Measurements from ENCODE around the gene RAPGEF5. TPM values are rescaled to one million over a fixed set of nuclear protein-coding genes. Genes with fewer than 3 reads are reported as not detected.

Gene RAPGEF5
- total RNA-seq, 2 experiments from 2014 or later: 0.21 to 0.40 TPM

GRCh38 chr7:22317632-22318031 lies 39.3 kb downstream of the RAPGEF5 start:
- Mint-ChIP-seq H3K36me3 (ENCODE audit: low read depth) (no peaks in the 10 kb centered on the region), H3K4me3 (no peak overlapping the region), H3K27ac (no peak overlapping the region), H3K27me3 (ENCODE audit: low read depth) (peaks cover 2% of the 10 kb centered on the region), H3K9me3 (no peaks in the 10 kb centered on the region), H3K4me1 (ENCODE audit: low read depth) (no peaks in the 10 kb centered on the region)
- intact Hi-C loops (cut with micrococcal nuclease): no loop called here
- DNase-seq: no peak
- CTCF ChIA-PET: interaction anchor here (0.6 to 1.7 kb wide), 3 partner anchors 101 to 317 kb away, joined by 3 to 5 read pairs (median 5); no protein-coding TSS in a partner anchor

DNA sequence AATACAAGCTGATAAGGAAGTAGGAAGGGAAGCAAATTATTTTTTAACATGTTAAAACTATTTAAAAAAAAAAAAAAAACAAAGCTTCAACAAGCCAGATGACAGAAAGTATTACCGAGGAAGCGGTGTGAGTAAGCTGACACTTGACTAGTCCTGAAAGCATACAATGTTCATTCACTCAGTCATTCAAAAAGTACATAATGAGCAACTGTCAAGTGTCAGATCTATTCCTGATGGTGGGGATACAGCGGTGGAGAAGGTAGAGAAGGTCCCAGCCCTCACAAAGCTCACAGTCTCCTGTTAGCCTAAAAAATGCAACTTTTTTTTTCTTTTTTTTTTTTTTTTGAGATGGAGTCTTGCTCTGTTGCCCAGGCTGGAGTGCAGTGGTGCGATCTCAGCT lies 40.0 kb downstream of the RAPGEF5 start:
- no peak overlapping the region for H3K27ac Mint-ChIP-seq
- H3K4me3 Mint-ChIP-seq: no peak overlapping the region
- intact Hi-C loops (cut with micrococcal nuclease): no loop called here
- no peaks in the 10 kb centered on the region for H3K4me1 Mint-ChIP-seq (ENCODE audit: low read depth)
- H3K27me3 Mint-ChIP-seq (ENCODE audit: low read depth): peaks cover 2% of the 10 kb centered on the region
- no peaks in the 10 kb centered on the region for H3K36me3 Mint-ChIP-seq (ENCODE audit: low read depth)
- no peaks in the 10 kb centered on the region for H3K9me3 Mint-ChIP-seq
- DNase-seq: no peak
- CTCF ChIA-PET: interaction anchor here (0.7 to 1.7 kb wide), 2 partner anchors 100 to 207 kb away, joined by 3 to 5 read pairs; no protein-coding TSS in a partner anchor

GRCh38 chr7:22307816-22308215 lies 49.1 kb downstream of the RAPGEF5 start:
- CTCF ChIA-PET: interaction anchor here (0.7 to 2.5 kb wide), 2 partner anchors 197 to 416 kb away, joined by 3 to 8 read pairs; no protein-coding TSS in a partner anchor
- H3K4me1 Mint-ChIP-seq (ENCODE audit: low read depth): no peaks in the 10 kb centered on the region
- H3K27me3 Mint-ChIP-seq (ENCODE audit: low read depth): no peaks in the 10 kb centered on the region
- intact Hi-C loops (cut with micrococcal nuclease): no loop called here
- no peaks in the 10 kb centered on the region for H3K36me3 Mint-ChIP-seq (ENCODE audit: low read depth)
- H3K4me3 Mint-ChIP-seq: no peak overlapping the region
- H3K9me3 Mint-ChIP-seq: no peaks in the 10 kb centered on the region
- H3K27ac Mint-ChIP-seq: no peak overlapping the region
- no peak for DNase-seq

GRCh38 chr7:22305706-22306105 lies 51.2 kb downstream of the RAPGEF5 start:
- DNase-seq: no peak
- H3K4me1 Mint-ChIP-seq (ENCODE audit: low read depth): no peaks in the 10 kb centered on the region
- H3K27ac Mint-ChIP-seq: no peak overlapping the region
- H3K36me3 Mint-ChIP-seq (ENCODE audit: low read depth): no peaks in the 10 kb centered on the region
- no peaks in the 10 kb centered on the region for H3K27me3 Mint-ChIP-seq (ENCODE audit: low read depth)
- no peak overlapping the region for H3K4me3 Mint-ChIP-seq
- intact Hi-C loops (cut with micrococcal nuclease): no loop called here
- H3K9me3 Mint-ChIP-seq: no peaks in the 10 kb centered on the region
- CTCF ChIA-PET: no interaction called here

GRCh38 chr7:22302951-22303423 lies 54.0 kb downstream of the RAPGEF5 start:
- Mint-ChIP-seq H3K27me3 (ENCODE audit: low read depth) (peaks cover 1% of the 10 kb centered on the region), H3K4me1 (ENCODE audit: low read depth) (no peaks in the 10 kb centered on the region), H3K4me3 (no peak overlapping the region), H3K9me3 (no peaks in the 10 kb centered on the region), H3K36me3 (ENCODE audit: low read depth) (no peaks in the 10 kb centered on the region), H3K27ac (no peak overlapping the region)
- CTCF ChIA-PET: no interaction called here
- intact Hi-C loops (cut with micrococcal nuclease): no loop called here
- no peak for DNase-seq

DNA sequence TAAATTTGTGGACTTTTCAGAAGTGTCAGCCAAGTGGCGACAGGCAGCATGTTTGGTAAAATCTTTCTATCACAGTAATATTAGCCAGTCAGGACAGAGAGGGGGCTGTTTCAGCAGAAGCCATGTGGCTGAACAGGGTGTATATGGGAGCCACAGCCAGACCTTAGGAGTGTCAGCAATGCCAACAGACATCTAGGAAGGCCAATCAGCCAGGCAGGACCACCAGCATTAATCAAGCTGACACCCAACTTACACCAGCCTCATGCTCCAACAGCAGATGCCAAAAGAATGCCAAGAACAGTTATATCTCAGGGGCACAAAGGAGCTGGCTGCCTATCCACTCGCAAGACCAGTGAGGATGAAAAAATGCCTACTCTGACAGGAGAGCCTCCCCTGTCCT lies 54.8 kb downstream of the RAPGEF5 start:
- no peaks in the 10 kb centered on the region for H3K4me1 Mint-ChIP-seq (ENCODE audit: low read depth)
- CTCF ChIA-PET: interaction anchor here (1.0 to 1.2 kb wide), 2 partner anchors 10 to 193 kb away, joined by 3 to 4 read pairs; no protein-coding TSS in a partner anchor

DNA sequence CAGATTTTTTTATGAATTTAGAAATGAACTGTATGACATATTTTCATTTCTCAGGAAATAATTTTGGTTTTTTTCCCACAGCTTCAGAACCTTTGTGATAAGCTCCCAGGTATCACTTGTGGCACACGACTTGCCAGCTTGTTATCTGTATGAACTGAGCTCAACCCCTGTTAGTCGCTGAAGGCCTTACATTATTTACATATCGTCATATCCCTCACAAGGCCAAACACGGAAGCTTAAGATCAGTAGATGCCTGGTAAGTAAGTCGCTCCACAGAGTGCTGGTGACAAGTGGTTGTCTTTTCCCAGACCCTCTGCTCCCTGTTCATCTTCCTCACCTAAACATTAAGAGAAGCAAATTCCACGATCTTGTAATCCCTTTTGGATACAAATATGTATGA lies 55.2 kb downstream of the RAPGEF5 start:
- Mint-ChIP-seq H3K4me3 (no peak overlapping the region), H3K9me3 (no peaks in the 10 kb centered on the region), H3K27ac (no peak overlapping the region), H3K4me1 (ENCODE audit: low read depth) (no peaks in the 10 kb centered on the region), H3K36me3 (ENCODE audit: low read depth) (no peaks in the 10 kb centered on the region), H3K27me3 (ENCODE audit: low read depth) (peaks cover 1% of the 10 kb centered on the region)
- DNase-seq: no peak
- intact Hi-C loops (cut with micrococcal nuclease): no loop called here
- CTCF ChIA-PET: interaction anchor here (1.0 to 1.2 kb wide), 2 partner anchors 9 to 192 kb away, joined by 3 to 4 read pairs; no protein-coding TSS in a partner anchor

More for the DNA sequence above, 54.8 kb downstream of the RAPGEF5 start:
- Mint-ChIP-seq H3K9me3 (no peaks in the 10 kb centered on the region), H3K27ac (no peak overlapping the region), H3K27me3 (ENCODE audit: low read depth) (peaks cover 1% of the 10 kb centered on the region), H3K4me3 (no peak overlapping the region), H3K36me3 (ENCODE audit: low read depth) (no peaks in the 10 kb centered on the region)
- DNase-seq: no peak
- intact Hi-C loops (cut with micrococcal nuclease): no loop called here

GRCh38 chr7:22300839-22301238 lies 56.1 kb downstream of the RAPGEF5 start:
- H3K36me3 Mint-ChIP-seq (ENCODE audit: low read depth): no peaks in the 10 kb centered on the region
- H3K27ac Mint-ChIP-seq: no peak overlapping the region
- intact Hi-C loops (cut with micrococcal nuclease): no loop called here
- H3K4me3 Mint-ChIP-seq: no peak overlapping the region
- H3K9me3 Mint-ChIP-seq: no peaks in the 10 kb centered on the region
- no peaks in the 10 kb centered on the region for H3K4me1 Mint-ChIP-seq (ENCODE audit: low read depth)
- H3K27me3 Mint-ChIP-seq (ENCODE audit: low read depth): peaks cover 1% of the 10 kb centered on the region
- no peak for DNase-seq
- CTCF ChIA-PET: interaction anchor here (1.2 kb wide), 1 partner anchor 191 kb away, joined by 4 read pairs; no protein-coding TSS in a partner anchor

DNA sequence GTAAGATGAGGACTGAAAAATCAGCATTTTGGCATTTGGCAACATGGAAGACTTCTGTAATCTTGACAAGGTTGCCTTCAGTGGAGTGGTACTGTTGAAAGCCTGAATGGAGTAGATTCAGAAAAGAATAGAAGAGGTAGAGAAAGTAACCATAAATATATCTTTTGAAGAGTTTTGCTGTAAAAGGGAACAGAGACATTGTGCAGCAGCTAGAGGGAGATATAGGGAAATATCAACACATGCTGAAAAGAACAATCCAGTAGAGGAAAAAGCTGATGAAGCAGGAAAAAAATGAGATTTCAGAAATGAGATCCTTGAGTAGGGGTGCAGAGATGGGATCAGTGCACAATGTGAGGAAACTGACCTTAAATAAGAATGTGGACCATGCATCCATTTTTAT lies 60.0 kb downstream of the RAPGEF5 start:
- Mint-ChIP-seq H3K4me3 (no peak overlapping the region), H3K4me1 (ENCODE audit: low read depth) (no peaks in the 10 kb centered on the region), H3K27me3 (ENCODE audit: low read depth) (peaks cover 1% of the 10 kb centered on the region), H3K27ac (no peak overlapping the region), H3K9me3 (no peaks in the 10 kb centered on the region), H3K36me3 (ENCODE audit: low read depth) (no peaks in the 10 kb centered on the region)
- intact Hi-C loops (cut with micrococcal nuclease): loop anchor here (5.0 to 10.0 kb wide), 2 partner anchors 185 to 188 kb away; no protein-coding TSS in a partner anchor
- CTCF ChIA-PET: interaction anchor here (1.9 kb wide), 1 partner anchor 187 kb away, joined by 6 read pairs; no protein-coding TSS in a partner anchor
- no peak for DNase-seq

GRCh38 chr7:22296265-22296566 lies 60.7 kb downstream of the RAPGEF5 start:
- Mint-ChIP-seq H3K4me1 (ENCODE audit: low read depth) (no peaks in the 10 kb centered on the region), H3K27ac (no peak overlapping the region), H3K4me3 (no peak overlapping the region), H3K27me3 (ENCODE audit: low read depth) (peaks cover 1% of the 10 kb centered on the region), H3K36me3 (ENCODE audit: low read depth) (no peaks in the 10 kb centered on the region), H3K9me3 (no peaks in the 10 kb centered on the region)
- CTCF ChIA-PET: interaction anchor here (1.9 kb wide), 1 partner anchor 186 kb away, joined by 6 read pairs; no protein-coding TSS in a partner anchor
- intact Hi-C loops (cut with micrococcal nuclease): loop anchor here (5.0 to 10.0 kb wide), 2 partner anchors 184 to 189 kb away; no protein-coding TSS in a partner anchor
- DNase-seq: no peak

DNA sequence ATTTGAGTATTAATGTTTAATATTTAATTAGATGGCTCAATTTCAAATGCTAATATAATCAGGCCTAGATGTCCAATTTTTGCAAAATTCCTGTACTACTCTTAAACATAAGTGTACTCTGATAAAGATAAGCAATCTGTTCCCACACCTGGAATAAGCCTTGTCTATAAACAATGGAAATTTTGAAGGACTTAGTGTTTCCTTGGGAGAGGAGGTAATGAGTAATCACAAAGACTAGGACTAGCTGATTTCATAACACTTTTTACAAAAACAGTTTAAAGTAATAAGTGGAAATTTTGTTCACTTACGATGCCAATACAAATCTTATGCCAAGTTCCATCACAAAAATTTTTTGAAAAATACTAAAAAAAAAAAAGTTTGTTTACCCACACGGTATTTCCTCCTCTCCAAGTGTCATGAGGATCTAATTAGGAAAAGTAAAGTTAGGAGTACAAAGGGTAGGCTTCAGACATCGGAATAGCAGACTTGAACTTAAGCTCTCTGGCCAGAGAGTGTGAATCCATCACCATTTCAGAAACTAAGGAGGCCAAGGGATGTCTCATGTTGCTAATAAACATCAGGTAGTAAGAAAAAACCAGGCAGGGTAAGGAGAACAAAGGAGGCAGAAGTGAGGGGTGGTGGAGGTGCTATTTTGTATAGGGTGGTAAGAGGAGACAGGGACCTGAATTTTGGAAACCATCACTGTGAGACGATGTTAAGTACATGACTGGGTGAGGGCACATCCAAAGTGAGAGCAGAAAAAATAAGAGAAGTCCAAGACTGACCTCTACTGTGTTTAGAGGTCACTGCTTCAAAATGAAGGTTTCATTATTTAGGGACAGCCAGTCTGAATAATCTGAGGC lies 61.3 kb downstream of the RAPGEF5 start:
- no peak overlapping the region for H3K27ac Mint-ChIP-seq
- intact Hi-C loops (cut with micrococcal nuclease): loop anchor here (5.0 to 10.0 kb wide), 2 partner anchors 183 to 189 kb away; no protein-coding TSS in a partner anchor
- no peak for DNase-seq
- CTCF ChIA-PET: interaction anchor here (0.6 to 1.9 kb wide), 2 partner anchors 185 to 243 kb away, joined by 4 to 6 read pairs; no protein-coding TSS in a partner anchor
- H3K4me3 Mint-ChIP-seq: no peak overlapping the region
- H3K4me1 Mint-ChIP-seq (ENCODE audit: low read depth): no peaks in the 10 kb centered on the region
- peaks cover 1% of the 10 kb centered on the region for H3K27me3 Mint-ChIP-seq (ENCODE audit: low read depth)
- no peaks in the 10 kb centered on the region for H3K9me3 Mint-ChIP-seq
- no peaks in the 10 kb centered on the region for H3K36me3 Mint-ChIP-seq (ENCODE audit: low read depth)

DNA sequence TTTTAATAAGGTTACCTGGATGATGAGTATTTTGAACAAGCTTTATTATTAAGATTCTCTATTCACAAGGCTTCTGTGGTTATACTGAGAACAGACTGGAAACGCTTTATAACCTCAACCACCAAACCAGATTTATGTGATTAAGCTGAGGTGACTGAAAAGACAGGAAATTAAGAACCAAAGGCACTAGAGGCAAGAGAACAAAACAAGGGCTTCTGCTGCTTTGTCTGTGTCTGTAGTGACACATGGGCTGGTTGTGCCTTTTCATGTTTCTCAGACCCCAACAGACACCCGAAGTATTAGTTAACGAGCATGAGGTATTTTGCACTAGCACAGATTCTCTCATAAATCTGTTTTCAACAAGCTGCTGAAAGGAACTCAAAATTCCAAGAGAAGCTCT lies 64.4 kb downstream of the RAPGEF5 start:
- Mint-ChIP-seq H3K4me1 (ENCODE audit: low read depth) (no peaks in the 10 kb centered on the region), H3K27me3 (ENCODE audit: low read depth) (peaks cover 13% of the 10 kb centered on the region), H3K4me3 (no peak overlapping the region), H3K9me3 (no peaks in the 10 kb centered on the region), H3K27ac (no peak overlapping the region), H3K36me3 (ENCODE audit: low read depth) (no peaks in the 10 kb centered on the region)
- CTCF ChIA-PET: interaction anchor here (1.0 to 1.1 kb wide), 2 partner anchors 9 to 190 kb away, joined by 3 read pairs; no protein-coding TSS in a partner anchor
- intact Hi-C loops (cut with micrococcal nuclease): loop anchor here (10.0 kb wide), 1 partner anchor 192 kb away; no protein-coding TSS in a partner anchor
- no peak for DNase-seq
